Uterus (tissue), 2 donors: ENCODE measurements around the gene LMAN1L.

Source experiments
- CTCF ChIP-seq, 4 experiments: fragments of 200-600 bp in 2 of 4; fragments of 450-650 bp in 2 of 4; sonication (generic) in 2 of 4; IDR thresholded peaks; one replicate each; pipeline ENCODE4 v1.5.1; 2016 to 2019; ENCODE audit warnings: antibody characterized with exemption in 4 of 4, mild to moderate bottlenecking in 2 of 4, moderate library complexity in 1 of 4
- POLR2A ChIP-seq, 2 donors: fragments of 450-650 bp; IDR thresholded peaks; one replicate each; pipeline ENCODE4 v1.6.1; 2016; ENCODE audit warnings: antibody characterized with exemption in 2 of 2, mild to moderate bottlenecking in 1 of 2, moderate library complexity in 1 of 2

GRCh38 chr15:74784426-74785193 is 28.0 kb upstream of the LMAN1L start:
- TF ChIP-seq POLR2A (IDR thresholded peaks at IDR 0.05) (no peak), CTCF (IDR thresholded peaks at IDR 0.05) (no peak)
